ENCODE results near the gene D2HGDH.
"Not testable (repeated sequence)": the region's sequence is repeated elsewhere in the genome, so short reads cannot be mapped to it uniquely, and the experiment has no call there.

The D2HGDH gene

GRCh38 chr2:241751152-241751551 lies 16.7 kb downstream of the D2HGDH start:
- DNase-seq, result no peak

GRCh38 chr2:241751776-241752175 lies 17.3 kb downstream of the D2HGDH start:
- DNase-seq, result no peak

- DNase-seq, result no peak
These were observed 17.8 kb downstream of the D2HGDH start for GRCh38 chr2:241752253-241752652.

GRCh38 chr2:241752689-241753276 lies 18.4 kb downstream of the D2HGDH start:
- DNase-seq, result no peak

- DNase-seq, result no peak
These were observed 19.1 kb downstream of the D2HGDH start for GRCh38 chr2:241753493-241753892.

GRCh38 chr2:241754042-241754441 lies 19.6 kb downstream of the D2HGDH start:
- no peak for DNase-seq

GRCh38 chr2:241755166-241755565 lies 20.7 kb downstream of the D2HGDH start:
- DNase-seq, result no peak

GRCh38 chr2:241755777-241756176 lies 21.3 kb downstream of the D2HGDH start:
- DNase-seq, result no peak

- DNase-seq, result no peak
These were observed 24.8 kb downstream of the D2HGDH start for GRCh38 chr2:241759067-241759807.

GRCh38 chr2:241759893-241760292 lies 25.5 kb downstream of the D2HGDH start:
- not testable (repeated sequence) for DNase-seq

GRCh38 chr2:241760301-241760771 lies 25.9 kb downstream of the D2HGDH start:
- DNase-seq, result no peak

GRCh38 chr2:241762321-241762932 lies 28.0 kb downstream of the D2HGDH start:
- DNase-seq, result no peak

GRCh38 chr2:241762933-241763369 lies 28.5 kb downstream of the D2HGDH start:
- DNase-seq, result no peak

GRCh38 chr2:241763551-241764274 lies 29.3 kb downstream of the D2HGDH start:
- no peak for DNase-seq

- no peak for DNase-seq
These were observed 30.1 kb downstream of the D2HGDH start for GRCh38 chr2:241764275-241765241.

GRCh38 chr2:241767464-241768250 lies 33.2 kb downstream of the D2HGDH start:
- no peak for DNase-seq

- no peak for DNase-seq
These were observed 33.9 kb downstream of the D2HGDH start for GRCh38 chr2:241768251-241768711.

- DNase-seq, result no peak
These were observed 34.4 kb downstream of the D2HGDH start for GRCh38 chr2:241768850-241769249.

- no peak for DNase-seq
These were observed 35.4 kb downstream of the D2HGDH start for GRCh38 chr2:241769819-241770184.

GRCh38 chr2:241770185-241770935 lies 35.9 kb downstream of the D2HGDH start:
- DNase-seq, result no peak

GRCh38 chr2:241770936-241771285 lies 36.5 kb downstream of the D2HGDH start:
- no peak for DNase-seq
